Umbilical cord (tissue), 2 donors: Measurements from ENCODE around the gene DNHD1. TPM values are rescaled to one million over a fixed set of nuclear protein-coding genes. Genes with fewer than 3 reads are reported as not detected.

Experiments used
- DNase-seq: peaks from one replicate; pipeline ENCODE4 v3.0.0-alpha.2; 2015; ENCODE audit warnings: low spot score
- total RNA-seq: library from RNA; depleted of rRNA; stranded (reverse); fragments of >200 nt; gene quantifications from one replicate; pipeline ENCODE4 v1.2.3, GENCODE V29; 2014; ENCODE audit warnings: low replicate concordance; ENCODE audit not compliant: insufficient read depth

The DNHD1 gene
- total RNA-seq, 1 donor from 2014 or later: 9.1 TPM

GRCh38 chr11:6530848-6531247 is 33.8 kb downstream of the DNHD1 start:
- DNase-seq: no peak

- DNase-seq: peak; percentile 56
Measured at GRCh38 chr11:6531267-6531752, 34.2 kb downstream of the DNHD1 start.

DNA sequence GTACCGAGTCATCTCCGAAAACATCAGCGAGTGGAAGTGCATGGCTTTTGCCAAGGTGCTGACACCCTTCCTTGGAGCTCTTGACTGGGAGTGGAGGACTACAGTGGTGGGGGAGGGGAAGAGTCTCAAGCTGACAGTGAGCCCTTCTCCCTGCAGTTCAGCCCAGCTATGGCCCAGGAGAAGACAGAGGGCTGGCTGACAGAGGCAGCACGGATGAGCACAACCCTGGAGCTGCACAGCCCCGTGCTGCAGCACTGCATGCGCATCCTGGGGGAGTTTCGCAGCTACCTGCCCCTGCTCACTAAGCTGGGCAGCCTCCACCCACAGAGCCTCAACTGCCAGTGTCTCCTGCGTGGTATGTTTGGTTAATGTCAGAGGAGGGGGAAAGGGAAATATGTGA is 41.4 kb downstream of the DNHD1 start:
- no peak for DNase-seq

DNA sequence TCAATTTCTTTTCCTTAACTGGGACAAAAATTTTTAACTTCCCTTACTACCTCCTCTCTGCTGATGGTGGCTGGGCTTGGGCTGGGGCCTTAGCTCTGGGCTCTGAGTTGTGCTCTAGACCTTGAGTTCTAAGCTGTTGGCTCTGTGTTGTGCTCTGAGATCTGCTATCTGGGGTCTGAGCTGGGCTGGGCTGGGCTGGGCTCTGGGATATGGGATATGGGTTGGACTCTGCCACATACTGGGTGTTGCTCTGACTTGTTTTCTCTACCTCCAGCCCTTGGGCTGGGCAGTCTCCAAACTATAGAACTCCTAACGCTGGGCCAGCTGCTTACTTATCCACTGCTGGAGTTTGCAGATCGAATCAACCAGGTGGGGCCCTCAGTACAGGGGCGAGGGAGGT is 41.9 kb downstream of the DNHD1 start:
- DNase-seq: no peak

DNA sequence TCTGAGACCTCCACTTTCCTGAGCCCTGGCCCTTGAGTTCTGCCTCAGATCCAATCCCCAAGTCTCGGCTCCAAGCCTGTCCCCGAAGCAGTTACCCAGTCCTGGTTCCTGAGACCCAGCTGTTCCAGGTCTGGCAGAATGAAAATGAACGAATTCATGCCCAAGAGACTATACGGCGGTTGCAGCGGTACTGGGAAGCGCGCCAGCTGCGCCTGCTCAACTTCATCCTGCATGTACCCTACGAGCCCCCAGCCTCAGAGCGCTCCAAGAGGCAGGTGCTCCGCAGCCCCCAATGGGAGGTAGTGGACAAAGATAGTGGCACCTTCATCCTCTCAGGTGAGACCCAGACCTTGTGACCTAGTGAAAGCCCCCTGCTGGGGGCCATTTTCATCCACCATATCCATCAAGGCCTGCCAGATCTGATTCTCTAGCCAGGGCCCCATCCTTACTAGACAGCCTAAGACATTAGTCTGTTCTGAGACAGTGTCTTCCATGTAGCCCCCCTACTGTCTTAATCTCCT is 42.7 kb downstream of the DNHD1 start:
- no peak for DNase-seq

DNA sequence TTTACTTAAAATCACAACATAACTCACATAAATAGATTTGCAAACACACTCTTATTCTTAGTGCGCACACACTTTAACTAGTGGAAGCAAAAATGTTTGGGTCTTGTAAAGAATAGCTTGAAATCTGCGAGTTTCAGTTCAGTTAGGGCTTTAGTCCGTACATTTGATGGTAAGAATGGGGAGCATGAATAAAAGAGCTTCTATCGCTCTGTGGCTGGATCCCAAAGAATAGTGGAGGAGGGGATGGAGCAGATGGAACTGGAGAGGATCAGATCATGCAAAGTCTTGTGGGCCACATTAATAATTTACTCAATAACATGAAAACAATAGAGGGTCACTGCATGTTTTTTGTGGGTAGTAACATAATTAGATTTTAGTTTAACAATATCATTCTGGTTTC is 44.3 kb downstream of the DNHD1 start:
- no peak for DNase-seq

GRCh38 chr11:6542727-6543126 is 45.6 kb downstream of the DNHD1 start:
- DNase-seq: no peak

DNA sequence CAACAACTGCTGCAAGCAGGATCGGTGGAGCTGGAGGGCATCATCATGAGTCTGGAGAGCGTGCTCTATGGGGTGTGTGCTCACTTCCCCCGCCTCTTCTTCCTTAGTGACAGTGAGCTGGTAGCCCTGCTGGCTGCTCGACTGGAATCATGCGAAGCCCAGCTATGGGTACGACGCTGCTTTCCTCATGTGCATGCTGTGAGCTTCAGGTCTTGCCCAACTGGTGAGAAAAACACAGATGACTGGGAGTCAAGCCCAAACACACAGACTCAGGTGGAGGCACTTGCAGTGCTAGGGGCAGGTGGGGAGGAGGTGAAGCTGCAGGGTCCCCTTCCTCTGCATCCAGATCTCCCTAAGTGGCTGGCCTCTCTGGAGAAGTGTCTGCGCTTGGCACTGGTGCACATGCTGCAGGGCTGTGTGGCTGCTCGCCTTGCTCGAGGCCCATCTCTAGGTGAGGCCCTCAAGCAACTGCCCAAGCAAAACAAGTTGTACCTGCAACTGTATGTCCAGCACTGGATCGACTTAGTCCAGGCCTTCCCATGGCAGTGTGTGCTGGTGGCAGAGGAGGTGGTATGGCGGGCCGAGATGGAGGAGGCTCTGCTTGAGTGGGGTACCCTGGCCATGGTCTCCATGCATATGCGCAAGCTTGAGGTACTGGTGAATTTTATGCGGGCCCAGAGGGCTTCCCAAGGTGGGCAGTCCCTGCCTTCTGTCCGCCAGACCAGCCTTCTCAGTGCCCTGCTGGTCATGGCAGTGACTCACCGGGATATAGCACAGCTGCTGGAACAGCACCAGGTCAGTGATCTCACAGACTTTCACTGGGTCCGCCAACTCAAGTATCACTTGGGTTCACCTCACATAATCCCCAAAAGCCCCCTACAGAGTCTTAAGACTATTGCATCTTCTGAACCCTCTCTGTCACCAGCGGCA is 48.1 kb downstream of the DNHD1 start:
- no peak for DNase-seq

- no peak for DNase-seq
Measured at GRCh38 chr11:6545917-6546605, 49.0 kb downstream of the DNHD1 start.

DNA sequence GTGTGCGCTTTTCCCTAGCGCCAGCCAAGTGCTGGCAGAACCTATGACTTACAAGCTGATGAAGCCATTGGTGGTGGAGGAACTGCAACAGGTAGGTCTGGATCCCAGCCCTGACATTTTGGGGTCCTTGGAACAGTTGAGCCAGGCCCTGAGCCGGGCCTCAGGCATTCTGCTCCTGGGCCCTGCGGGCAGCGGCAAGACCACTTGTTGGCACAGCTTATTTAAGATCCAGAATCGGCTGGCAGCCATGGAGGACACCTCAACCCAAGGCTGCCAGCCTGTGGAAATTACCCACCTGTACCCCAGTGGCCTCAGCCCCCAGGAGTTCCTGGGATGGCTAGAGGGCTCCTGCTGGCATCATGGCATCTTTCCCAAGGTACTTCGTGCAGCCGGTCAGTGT is 49.7 kb downstream of the DNHD1 start:
- no peak for DNase-seq

- no peak for DNase-seq
Measured at GRCh38 chr11:6547177-6547576, 50.1 kb downstream of the DNHD1 start.

DNA sequence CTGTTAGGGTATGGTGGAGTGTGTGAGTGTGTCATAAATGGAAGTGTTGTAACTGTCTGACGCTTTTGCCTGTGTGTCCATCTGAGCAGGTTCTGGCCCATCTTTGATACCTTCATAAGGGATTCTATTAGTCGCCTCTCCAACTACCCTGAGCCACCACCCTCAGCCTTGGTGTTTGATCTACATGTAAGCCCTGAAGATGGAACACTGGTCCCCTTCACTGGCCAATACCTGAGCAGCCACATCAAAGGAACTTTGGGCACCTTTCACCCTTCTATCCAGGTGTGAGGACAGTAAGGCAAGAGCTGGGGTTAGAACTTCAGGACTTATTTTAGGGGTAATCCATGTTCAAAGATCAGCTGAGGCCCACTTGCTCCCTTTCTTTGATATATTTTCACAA is 51.0 kb downstream of the DNHD1 start:
- no peak for DNase-seq

DNA sequence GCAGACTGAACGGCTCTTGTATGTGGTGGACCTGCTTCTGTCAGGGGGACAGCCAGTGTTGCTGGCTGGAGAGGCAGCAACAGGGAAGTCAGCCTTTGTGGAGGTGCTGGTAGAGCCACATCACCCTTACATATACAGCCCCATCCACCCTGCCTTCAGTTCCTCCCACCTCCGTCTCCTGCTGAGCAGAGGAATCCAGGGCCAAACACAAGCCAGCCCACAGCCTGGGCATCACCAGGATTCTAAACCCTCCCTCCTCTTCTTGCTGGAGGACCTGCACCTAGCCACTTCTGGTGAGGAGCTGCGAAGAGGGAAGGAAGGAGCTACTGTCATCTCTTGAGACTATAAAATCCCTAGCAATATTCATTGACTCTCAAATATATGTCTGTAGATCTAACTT is 51.6 kb downstream of the DNHD1 start:
- no peak for DNase-seq

- no peak for DNase-seq
Measured at GRCh38 chr11:6553634-6554033, 56.6 kb downstream of the DNHD1 start.

GRCh38 chr11:6554828-6555706 is 58.0 kb downstream of the DNHD1 start:
- no peak for DNase-seq

- DNase-seq: no peak
Measured at GRCh38 chr11:6556139-6556949, 59.3 kb downstream of the DNHD1 start.

DNA sequence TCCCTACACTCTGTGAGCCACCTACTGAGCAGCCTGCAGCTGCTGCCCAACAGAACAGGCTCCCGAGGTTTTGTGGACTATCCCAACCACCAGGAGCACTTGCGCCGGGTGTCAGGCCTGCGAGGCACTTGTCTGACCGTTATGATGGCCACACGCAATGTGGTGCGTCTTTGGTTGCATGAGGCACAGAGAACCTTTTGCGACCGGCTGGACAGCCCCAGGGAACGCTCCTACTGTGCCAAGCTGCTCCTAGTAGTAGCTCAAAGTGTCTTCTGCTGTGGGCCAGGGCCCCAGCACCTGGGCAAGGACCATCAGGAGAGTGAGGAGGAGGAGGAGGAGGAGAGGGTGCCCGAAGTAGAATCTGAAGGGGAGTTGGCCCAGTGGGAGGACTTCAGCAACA is 60.0 kb downstream of the DNHD1 start:
- DNase-seq: no peak

DNA sequence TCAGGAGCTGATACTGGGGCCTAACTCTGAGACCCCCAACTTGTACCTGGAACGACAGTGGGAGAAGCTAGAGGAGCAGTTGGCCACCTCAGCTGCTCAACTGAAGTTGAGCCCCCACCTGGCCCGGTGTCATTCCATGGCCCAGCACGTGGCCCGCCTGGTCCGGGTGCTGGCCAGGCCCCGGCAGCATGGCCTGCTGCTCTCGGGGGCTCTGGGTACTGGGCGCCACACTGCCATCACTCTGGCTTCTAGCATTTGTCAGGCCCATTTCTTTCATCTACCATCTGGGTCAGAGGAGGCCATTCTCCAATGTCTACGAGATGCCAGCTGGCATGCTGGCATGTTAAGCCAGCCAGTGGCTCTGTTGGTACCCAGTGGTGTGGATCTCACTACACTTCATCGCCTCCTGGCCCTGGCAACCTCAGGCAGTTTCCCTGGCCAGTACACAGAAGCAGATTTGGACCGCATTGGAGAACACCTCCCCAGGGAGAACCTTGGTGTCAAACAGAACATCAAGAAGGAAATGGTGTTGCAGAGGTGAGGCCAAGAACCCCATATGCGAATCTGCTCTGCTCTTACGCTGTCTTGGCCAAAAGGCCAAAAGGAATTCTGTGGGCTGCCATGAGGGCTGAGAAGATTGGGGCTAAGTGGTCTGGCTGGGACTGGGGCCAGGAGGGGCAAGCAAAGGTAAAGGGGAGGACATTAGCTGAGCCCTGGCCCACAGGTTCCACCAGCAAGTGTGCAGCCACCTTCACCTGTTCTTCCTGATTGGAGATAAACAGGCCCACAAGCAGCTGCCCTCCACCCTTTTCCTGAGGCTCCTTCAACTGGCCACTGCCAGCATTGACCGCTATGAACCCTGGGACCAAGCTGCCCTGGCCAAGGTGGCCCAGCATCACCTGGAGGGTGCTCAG is 60.9 kb downstream of the DNHD1 start:
- no peak for DNase-seq

DNA sequence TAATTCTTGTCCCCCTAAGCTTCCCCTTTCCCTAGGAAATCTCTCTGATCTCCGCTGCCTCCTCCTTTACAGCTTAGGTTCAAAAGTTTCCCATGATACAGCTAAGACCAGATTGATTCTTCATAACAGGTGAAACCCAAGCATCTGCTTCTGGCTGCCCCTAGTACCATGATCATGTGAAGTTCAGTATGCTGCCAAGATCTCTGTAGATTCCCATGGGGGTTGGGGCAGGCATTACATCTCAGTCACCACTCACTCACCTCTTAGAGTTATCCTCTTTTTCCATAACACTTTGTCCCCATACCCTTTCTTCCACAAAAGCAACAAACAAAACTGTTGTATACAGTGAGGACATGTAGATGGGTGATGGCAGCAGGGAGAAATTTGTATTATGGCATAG is 62.3 kb downstream of the DNHD1 start:
- no peak for DNase-seq

DNA sequence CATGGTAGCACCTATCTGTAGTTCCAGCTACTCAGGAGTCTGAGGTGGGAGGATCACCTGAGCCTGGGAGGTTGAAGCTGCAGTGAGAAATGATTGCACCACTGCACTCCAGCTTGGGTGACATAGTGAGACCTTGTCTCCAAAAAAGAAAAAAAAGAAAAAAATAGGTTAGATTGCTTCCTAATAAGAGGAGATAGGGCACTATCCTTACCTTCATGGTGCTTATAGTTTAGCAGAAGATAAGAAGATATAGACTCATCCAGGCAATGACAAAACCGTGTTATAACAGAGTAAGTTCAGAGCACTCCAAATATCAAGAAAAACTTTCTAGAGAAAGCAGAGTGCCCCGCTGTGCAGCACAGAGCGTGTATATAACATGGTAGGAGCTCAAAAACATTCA is 64.2 kb downstream of the DNHD1 start:
- DNase-seq: no peak
